Stimulated activated CD4-positive, alpha-beta T cell treated with anti-CD3 and anti-CD28 coated beads, Interleukin-15, amount 100 ng/mL, for 24 hours (primary cell): ENCODE results near the gene PPP2R5E.
"Not testable (repeated sequence)": the region's sequence is repeated elsewhere in the genome, so short reads cannot be mapped to it uniquely, and the experiment has no call there.

ENCODE experiments used
- DNase-seq: peaks from one replicate; pipeline ENCODE4 v3.0.0-alpha.2; 2020

Gene PPP2R5E

GRCh38 chr14:63543000-63543825, at the start of gene PPP2R5E:
PPP2R5E (minus strand) TSS chr14:63543377; CDS start chr14:63539685, 3,692 bp downstream.
- DNase-seq = peak; percentile 98

- DNase-seq = not testable (repeated sequence)
These were observed 39.9 kb upstream of the PPP2R5E start for GRCh38 chr14:63583046-63583445.

- no peak for DNase-seq
These were observed 38.3 kb upstream of the PPP2R5E start for GRCh38 chr14:63581491-63581890.

GRCh38 chr14:63578300-63578699, 35.1 kb upstream of the PPP2R5E start:
- no peak for DNase-seq

GRCh38 chr14:63573581-63573980, 30.4 kb upstream of the PPP2R5E start:
- no peak for DNase-seq

GRCh38 chr14:63565448-63565847, 22.3 kb upstream of the PPP2R5E start:
- no peak for DNase-seq

GRCh38 chr14:63564318-63564717, 21.1 kb upstream of the PPP2R5E start:
- no peak for DNase-seq

GRCh38 chr14:63563370-63564026, 20.3 kb upstream of the PPP2R5E start:
- DNase-seq = no peak

GRCh38 chr14:63562405-63562804, 19.2 kb upstream of the PPP2R5E start:
- no peak for DNase-seq

GRCh38 chr14:63555572-63555971, 12.4 kb upstream of the PPP2R5E start:
- peak; percentile 20 for DNase-seq

- no peak for DNase-seq
These were observed 8.2 kb upstream of the PPP2R5E start for GRCh38 chr14:63551332-63551731.

GRCh38 chr14:63547798-63548335, 4.7 kb upstream of the PPP2R5E start:
- DNase-seq = no peak

- no peak for DNase-seq
These were observed 2.3 kb upstream of the PPP2R5E start for GRCh38 chr14:63545431-63545830.

GRCh38 chr14:63544591-63545299, 1.6 kb upstream of the PPP2R5E start:
- DNase-seq = no peak

GRCh38 chr14:63543826-63544406, 739 bp upstream of the PPP2R5E start:
- DNase-seq = no peak

- no peak for DNase-seq
These were observed 762 bp downstream of the PPP2R5E start for GRCh38 chr14:63542231-63542999.

- no peak for DNase-seq
These were observed 7.3 kb downstream of the PPP2R5E start for GRCh38 chr14:63535918-63536317.

- DNase-seq = no peak
These were observed 9.7 kb downstream of the PPP2R5E start for GRCh38 chr14:63533474-63533873.

GRCh38 chr14:63524537-63525155, 18.5 kb downstream of the PPP2R5E start:
- no peak for DNase-seq

- no peak for DNase-seq
These were observed 19.3 kb downstream of the PPP2R5E start for GRCh38 chr14:63523735-63524426.

- DNase-seq = not testable (repeated sequence)
These were observed 20.7 kb downstream of the PPP2R5E start for GRCh38 chr14:63522511-63522910.
